GM19452 (cell line): ENCODE data around the gene SRRT.
A peak's percentile ranks its signal among the peaks of the same experiment; 100 is the strongest.
"Not testable (repeated sequence)": the region's sequence is repeated elsewhere in the genome, so short reads cannot be mapped to it uniquely, and the experiment has no call there.

Experiments used
- ATAC-seq: cut with Tn5 transposase; IDR thresholded peaks from one replicate; pipeline ENCODE4 v1.9.1; 2021; ENCODE audit not compliant: unreplicated experiment

The SRRT gene

DNA sequence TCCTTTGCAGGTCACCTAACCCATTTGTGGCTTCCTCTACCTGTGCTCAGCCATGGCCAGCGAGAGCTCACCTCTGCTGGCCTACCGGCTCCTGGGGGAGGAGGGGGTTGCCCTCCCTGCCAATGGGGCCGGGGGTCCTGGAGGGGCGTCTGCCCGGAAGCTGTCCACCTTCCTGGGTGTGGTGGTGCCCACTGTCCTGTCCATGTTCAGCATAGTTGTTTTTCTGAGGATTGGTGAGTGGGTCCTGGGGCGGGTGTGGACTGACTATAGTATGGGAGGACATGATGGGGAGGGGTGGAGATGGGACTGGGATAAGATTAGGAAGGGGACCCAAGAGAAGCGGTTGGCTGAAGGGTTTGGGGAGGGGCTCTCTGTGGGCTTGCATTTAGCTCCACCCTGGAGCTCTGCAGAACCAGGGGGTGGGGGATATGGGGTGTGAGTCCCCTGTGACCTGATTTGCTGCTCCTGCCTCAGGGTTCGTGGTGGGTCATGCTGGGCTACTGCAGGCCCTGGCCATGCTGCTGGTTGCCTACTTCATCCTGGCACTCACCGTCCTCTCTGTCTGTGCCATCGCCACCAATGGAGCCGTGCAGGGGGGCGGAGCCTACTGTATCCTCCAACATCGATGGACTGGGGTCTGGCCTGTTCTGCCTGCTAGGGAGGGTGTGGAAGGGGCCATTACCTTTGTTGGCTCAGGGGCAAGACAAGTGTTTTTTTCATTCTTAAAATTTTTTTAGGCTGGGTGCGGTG lies 20.6 kb upstream of the SRRT start:
- ATAC-seq = no peak

DNA sequence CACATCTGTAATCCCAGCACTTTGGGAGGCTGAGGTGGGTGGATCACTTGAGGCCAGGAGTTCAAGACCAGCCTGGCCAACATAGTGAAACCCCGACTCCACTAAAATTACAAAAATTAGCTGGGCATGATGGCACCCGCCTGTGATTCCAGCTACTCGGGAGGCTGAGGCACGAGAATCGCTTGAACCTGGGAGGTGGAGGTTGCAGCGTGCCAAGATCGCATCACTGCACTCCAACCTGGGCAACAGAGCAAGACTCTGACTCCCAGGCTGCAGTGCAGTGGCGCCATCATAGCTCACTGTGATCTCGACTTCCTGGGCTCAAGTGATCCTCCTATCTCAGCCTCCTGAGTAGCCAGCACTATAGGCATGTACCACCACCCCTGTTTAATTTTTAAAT lies 20.0 kb upstream of the SRRT start:
- not testable (repeated sequence) for ATAC-seq

DNA sequence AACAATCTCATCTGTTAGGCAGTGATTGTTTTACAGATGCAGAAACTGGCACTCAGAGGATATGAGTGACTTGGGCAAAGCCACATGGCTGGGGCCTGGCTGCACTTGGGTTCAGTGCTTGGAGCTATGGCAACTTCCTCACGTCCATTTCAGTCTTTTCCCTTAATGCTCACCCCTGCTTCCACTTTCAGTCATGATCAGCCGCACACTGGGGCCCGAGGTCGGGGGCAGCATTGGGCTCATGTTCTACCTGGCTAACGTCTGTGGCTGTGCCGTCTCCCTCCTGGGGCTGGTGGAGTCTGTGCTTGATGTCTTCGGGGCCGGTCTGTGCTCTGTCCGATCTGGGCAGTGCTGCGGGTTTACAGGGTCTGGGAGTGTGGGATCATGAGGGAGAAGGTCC lies 19.4 kb upstream of the SRRT start:
- ATAC-seq = no peak

DNA sequence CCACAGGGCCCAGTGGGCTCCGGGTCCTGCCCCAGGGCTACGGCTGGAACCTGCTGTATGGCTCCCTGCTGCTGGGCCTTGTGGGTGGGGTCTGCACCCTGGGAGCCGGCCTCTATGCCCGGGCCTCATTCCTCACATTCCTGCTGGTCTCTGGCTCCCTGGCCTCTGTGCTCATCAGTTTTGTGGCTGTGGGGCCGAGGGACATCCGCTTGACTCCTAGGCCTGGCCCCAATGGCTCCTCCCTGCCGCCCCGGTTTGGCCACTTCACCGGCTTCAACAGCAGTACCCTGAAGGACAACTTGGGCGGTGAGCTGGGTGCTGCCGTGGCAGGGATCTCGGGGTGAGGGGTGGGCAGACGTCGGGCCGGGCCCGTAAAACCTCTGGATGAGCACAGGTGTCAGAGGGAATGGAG lies 18.0 kb upstream of the SRRT start:
- ATAC-seq = no peak

DNA sequence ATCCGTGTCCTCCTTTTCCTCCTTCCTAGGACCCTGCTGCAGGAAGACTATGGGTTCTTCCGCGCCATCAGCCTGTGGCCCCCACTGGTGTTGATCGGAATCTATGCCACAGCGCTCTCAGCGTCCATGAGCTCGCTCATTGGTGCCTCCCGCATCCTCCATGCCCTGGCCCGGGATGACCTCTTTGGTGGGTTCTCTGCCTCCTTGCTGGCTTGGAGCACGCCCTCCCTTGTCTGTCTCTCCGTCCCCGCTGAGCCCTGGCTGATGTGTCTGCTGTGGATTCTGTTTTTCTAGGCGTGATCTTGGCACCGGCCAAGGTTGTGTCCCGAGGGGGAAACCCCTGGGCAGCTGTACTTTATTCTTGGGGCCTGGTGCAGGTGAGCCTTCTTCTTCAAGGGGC lies 15.0 kb upstream of the SRRT start:
- no peak for ATAC-seq

DNA sequence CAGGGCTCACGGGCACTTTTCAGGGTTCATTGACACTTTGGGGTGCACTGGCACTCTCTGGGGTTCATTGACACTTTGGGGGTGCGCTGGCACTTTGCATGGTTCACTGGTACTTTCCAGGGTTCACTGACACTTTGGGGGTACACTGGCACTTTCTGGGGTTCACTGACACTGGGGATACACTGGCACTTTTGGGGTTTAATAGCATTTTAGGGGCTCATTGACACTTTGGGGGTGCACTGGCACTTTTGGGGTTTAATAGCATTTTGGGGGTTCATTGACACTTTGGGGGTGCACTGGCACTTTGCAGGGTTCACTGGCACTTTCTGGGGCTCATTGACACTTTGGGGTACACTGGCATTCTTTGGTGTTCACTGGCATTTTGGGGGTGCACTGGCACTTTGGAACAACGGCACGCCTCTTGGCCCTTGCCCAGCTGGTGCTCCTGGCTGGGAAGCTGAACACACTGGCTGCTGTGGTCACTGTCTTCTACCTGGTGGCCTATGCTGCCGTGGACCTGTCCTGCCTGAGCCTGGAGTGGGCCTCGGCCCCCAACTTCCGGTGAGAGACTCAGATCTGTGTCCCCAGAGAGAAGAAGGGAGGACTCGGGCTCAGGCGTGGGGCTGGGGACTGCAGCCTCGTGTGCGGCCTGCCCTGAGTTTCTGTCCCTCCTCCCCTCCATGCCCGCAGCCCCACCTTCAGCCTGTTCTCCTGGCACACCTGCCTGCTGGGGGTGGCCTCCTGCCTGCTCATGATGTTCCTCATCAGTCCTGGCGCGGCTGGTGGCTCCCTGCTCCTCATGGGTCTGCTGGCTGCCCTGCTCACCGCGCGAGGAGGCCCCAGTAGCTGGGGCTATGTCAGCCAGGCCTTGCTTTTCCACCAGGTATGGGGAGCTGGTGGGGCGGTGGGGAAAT lies 13.9 kb upstream of the SRRT start:
- ATAC-seq = no peak

DNA sequence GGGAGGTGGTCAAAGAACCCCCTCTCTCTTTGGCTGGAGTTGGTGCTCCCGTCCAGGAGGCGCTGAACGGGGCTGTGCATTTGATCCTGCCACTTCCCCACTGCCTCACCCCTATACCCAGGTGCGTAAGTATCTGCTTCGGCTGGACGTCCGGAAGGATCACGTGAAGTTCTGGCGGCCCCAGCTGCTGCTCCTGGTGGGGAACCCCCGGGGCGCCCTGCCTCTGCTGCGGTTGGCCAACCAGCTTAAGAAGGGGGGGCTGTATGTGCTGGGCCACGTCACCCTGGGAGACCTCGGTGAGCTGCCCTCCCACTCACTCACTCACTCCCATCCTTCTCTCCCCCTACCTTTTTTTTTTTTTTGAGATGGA lies 13.3 kb upstream of the SRRT start:
- ATAC-seq = no peak

DNA sequence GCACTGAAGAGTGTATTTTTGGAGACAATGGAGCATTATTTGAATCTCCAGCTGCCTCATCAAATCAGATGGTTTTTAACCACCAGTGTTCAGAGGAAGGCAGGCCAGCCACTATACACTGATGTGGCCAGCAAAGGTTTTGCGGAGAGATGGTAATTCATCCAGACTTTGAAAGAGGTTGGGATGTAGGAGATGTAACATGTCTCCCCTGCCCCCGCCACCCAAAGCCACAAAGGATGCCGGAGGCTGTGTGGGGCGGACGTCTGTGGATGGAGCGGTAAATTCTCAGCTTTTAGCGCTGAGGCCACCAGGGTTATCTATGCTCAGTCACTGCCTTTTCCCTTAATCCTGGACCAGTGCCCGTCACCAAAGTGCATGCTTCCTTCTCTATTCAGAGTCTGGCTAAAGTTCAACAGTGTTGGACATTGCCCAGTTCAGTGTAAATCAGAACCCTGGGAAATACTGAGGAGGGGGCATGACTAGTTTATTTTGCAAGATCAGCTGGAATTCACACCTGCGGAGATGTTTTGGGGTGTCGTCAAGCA lies 11.4 kb upstream of the SRRT start:
- no peak for ATAC-seq

DNA sequence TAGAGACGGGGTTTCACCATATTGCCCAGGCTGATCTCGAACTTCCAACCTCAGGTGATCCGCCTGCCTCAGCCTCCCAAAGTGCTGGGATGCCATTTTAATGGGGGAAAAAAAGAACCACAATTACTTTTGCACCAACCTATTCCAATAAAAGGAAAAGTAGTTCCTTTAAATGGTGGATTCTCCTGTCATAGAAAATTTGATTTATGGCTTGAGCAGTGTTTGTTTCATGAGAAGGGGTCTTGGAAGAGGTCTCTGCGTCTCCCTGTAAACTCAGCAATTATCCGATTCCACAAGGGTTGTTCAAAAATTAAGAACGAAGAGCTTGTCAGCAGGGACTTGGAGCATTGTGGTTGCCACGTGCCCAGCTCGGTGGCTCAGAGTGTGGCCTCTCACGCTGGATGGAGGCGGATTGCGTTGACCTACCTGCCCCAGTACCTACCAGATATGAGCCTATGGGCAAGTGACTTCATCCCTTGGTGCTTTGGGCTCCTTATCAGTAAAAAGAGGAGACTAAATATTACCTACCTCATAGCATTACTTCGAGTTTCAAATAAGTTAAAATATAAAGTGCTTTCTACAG lies 10.5 kb upstream of the SRRT start:
- ATAC-seq = no peak

DNA sequence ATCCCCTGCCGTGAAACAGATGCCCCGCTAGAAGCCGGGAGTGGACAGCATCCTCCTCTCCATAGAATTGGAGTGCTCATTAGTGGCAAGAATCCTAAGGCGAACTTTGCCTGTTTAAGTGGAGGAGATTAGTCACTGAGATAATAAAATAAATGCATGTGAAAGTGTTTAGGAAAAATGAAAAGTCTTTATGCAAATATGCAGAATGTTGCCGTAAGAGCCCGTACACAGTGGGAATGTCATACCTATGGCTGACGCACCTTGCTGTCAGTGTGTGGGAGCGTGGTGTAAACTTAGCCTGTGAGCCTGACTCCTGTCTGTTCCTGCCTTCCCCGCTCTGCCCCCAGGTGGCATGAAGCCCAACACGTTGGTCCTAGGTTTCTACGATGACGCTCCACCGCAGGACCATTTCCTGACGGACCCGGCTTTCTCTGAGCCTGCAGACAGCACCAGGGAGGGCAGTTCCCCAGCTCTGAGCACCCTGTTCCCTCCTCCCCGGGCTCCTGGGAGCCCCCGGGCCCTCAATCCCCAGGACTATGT lies 9.5 kb upstream of the SRRT start:
- ATAC-seq = no peak

DNA sequence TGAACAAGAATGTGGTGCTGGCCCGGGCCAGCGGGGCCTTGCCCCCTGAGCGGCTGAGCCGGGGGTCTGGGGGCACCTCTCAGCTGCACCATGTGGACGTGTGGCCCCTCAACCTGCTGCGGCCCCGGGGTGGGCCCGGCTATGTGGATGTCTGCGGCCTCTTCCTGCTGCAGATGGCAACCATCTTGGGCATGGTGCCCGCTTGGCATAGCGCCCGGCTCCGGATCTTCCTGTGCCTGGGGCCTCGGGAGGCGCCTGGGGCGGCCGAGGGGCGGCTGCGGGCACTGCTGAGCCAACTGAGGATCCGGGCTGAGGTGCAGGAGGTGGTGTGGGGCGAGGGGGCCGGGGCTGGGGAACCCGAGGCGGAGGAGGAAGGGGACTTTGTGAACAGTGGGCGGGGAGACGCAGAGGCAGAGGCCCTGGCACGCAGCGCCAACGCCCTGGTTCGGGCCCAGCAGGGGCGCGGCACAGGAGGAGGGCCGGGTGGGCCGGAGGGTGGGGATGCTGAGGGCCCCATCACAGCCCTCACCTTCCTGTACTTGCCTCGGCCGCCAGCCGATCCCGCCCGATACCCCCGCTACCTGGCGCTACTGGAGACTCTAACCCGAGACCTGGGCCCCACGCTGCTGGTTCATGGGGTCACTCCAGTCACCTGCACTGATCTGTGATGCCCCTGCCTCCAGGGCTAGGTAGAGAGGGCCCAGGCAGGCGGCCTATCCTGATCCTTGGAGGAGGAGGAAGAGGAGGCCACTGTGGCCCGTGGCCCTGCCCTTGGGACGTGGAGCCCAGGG lies 8.8 kb upstream of the SRRT start:
- ATAC-seq = no peak

DNA sequence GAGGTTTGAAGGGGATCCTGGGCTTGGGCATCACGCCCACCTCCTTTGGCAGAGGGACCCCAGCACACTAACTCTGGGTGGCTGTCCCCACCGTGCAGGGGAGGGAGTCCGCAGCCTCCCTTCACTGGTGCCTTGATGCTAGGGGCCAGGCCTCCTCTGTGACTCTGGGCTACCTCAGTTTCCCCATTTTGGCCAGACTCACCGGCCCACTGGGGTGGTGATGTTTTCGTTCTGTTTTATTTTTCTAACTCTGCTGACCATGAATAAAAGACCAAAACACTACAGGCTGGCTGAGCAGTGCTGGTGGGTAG lies 8.2 kb upstream of the SRRT start:
- no peak for ATAC-seq

DNA sequence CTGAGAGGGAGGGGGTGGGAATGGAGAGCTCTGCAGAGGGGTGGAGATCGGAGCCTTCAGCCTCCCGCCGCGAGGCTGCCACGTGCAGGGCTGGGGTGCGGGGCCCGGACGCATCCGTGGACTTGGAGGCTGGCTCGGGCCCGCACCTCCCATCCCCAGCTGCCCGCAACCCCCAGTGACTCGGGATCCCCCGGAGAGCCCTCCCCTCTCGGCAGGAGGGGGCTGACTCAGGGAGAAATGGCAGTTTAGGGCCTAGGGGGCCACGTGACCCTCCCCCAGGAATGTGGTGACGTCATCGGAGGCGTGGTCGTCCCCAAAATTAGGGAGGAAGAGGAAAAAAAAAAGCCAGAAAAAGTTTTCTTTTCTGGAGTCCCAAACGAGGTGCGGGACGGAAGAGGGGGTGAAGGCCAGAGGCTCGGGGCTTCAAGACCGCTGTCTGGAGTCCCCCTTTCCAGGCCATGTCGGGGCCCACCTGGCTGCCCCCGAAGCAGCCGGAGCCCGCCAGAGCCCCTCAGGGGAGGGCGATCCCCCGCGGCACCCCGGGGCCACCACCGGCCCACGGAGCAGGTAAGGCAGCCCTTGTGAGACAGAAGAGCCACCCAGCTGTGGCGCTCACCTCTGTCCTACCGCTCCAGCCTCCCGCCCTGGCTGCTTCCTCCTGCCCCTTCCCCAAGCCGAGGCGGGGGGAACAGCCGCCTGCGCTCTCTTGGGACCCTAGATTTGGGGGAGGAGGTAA lies 7.7 kb upstream of the SRRT start, which contains the start of gene TRIP6:
Gene TRIP6, plus strand, starts transcription at position 348 of the 736 bp plus-strand sequence. Its CDS starts 111 bp downstream, at position 459.
- ATAC-seq = no peak

DNA sequence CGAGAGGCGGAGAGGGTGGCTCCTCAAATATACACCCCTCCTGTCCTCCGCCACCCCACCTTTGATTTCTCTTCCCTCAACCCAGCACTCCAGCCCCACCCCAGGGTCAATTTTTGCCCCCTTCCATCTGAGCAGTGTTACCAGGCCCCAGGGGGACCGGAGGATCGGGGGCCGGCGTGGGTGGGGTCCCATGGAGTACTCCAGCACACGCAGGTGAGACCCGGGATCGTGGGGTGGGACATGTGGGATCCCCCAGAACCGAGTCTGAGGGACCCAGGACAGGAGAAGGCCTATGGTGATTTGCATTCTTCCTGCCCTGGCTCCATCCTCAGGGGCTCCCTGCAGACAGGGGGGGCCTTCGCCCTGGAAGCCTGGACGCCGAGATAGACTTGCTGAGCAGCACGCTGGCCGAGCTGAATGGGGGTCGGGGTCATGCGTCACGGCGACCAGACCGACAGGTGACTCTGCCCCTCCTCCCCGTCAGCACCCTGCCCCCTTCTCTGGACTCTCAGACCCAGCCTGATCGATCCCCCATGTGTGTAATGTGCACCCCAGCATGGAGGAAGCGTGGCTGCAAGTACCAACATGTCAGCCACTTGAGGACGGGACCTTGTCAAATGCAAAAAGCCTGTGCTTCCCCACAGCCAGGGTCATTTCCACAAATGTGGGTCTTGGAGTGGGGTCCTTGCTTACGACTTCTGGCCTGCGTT lies 7.0 kb upstream of the SRRT start:
- no peak for ATAC-seq

DNA sequence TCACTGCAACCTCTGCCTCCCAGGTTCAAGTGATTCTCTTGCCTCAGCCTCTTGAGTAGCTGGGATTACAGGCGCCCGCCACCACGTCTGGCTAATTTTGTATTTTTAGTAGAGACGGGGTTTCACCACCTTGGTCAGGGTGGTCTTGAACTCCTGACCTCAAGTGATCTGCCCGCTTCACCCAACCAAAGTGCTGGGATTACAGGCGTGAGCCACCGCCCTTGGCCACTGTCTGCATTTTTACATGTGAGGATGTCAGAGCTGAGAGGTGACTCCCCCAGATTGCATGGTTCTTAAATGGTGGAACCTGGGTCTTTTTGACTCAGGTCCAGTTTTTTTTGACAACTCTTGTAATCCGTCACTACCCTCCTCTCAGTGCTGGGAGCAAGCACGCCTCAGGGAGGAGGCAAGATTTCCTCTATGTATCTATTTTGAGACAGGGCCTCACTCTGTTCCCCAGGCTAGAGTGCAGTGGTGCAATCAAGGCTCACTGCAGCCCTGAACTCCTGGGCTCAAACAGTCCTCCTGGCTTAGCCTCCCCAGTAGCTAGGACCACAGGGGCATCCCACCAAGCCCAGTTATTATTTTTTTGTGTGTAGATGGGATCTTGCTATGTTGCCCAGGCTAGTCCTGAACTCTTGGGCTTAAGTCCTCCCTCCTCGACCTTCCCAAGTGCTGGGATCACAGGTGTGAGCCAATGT lies 1.2 kb upstream of the SRRT start:
- no peak for ATAC-seq

DNA sequence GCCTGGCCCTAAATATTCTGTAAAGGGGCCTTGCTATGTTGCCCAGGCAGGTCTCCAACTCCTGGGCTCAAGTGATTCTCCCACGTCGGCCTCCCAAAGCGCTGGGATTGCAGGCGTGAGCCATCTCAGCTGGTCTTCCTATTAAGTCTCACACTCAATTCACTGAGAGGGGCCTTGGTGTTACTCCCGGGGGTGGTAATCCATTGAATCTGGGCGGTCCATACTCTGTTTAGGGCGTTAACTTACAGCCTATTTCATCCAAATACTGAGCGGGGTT lies 665 bp upstream of the SRRT start:
- ATAC-seq = no peak

DNA sequence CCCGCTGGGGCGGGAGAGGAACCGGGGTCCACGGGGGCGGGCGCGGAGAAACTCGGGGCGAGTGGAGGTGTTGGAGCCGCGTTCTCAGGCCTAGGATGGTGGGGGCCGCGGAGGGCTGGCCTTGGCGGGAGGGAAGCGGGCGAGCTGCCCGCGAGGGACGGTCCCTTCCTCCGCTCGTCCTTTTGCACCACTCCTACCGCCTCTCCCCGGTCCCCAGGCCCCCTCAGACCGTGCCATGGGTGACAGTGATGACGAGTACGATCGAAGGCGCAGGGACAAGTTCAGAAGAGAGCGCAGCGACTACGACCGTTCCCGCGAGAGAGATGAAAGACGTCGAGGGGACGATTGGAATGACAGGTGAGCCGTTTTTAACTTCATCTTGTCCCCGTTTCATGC lies 451 bp downstream of the SRRT start:
- peak; percentile 32 for ATAC-seq

DNA sequence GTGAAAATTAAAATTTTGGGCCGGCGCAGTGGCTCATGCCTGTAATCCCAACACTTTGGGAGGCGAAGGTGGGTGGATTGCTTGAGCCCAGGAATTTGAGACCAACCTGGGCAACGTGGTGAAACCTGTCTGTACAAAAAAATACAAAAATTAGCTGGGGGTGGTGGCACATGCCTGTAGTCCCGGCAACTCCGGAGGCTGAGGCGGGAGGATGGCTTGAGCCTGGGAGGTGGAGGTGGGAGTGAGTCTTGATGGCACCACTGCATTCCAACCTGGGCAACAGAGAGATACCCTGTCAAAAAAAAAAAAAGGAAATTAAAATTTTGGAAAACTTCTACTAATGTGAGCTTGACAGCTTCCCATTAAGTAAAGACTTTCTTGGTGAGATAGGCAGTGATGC lies 3.1 kb downstream of the SRRT start:
- no peak for ATAC-seq

DNA sequence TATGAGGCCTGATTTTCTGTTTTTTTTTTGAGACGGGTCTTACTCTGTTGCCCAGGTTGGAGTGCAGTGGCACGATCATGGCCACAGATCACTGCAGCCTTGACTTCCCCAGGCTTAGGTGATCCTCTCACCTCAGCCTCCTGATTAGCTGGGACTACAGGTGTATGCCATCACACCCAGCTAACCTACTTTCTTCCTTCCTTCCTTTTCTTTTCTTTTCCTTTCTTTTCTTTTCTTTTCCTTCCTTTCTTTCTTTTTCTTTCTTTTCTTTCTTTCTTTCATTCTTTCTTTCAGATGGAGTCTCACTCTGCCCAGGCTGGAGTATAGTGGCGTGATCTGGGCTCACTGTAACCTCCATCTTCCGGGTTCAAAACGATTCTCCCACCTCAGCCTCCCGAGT lies 3.8 kb downstream of the SRRT start:
- no peak for ATAC-seq
